Thyroid gland (tissue), 4 donors: ENCODE results near the gene NBPF26. TPM values are rescaled to one million over a fixed set of nuclear protein-coding genes. Genes with fewer than 3 reads are reported as not detected.
"Not testable (repeated sequence)": the region's sequence is repeated elsewhere in the genome, so short reads cannot be mapped to it uniquely, and the experiment has no call there.

Source experiments
- DNase-seq, 2 donors: peaks; one replicate each; pipeline ENCODE4 v3.0.0-alpha.2; 2019
- H3K27ac ChIP-seq, 3 donors: fragments of 200-600 bp; sonication (generic); 1 replicate in 2 of 3; 2 replicates in 1 of 3; pipeline ENCODE4 v1.5.1; 2016 to 2019; ENCODE audit warnings: mild to moderate bottlenecking in 1 of 3, moderate library complexity in 1 of 3
- H3K27me3 ChIP-seq: fragments of 200-600 bp; sonication (generic); one replicate; pipeline ENCODE4 v1.5.1; 2019
- H3K36me3 ChIP-seq, 2 donors: fragments of 200-600 bp; sonication (generic); one replicate each; pipeline ENCODE4 v1.5.1; 2016 to 2019
- H3K4me1 ChIP-seq, 2 donors: fragments of 200-600 bp; sonication (generic); one replicate each; pipeline ENCODE4 v1.5.1; 2017 to 2019
- H3K4me3 ChIP-seq, 3 donors: fragments of 200-600 bp; sonication (generic); replicated peaks in 1 of 3; 1 replicate in 2 of 3; 2 replicates in 1 of 3; pipeline ENCODE4 v1.5.1; 2016; ENCODE audit warnings: mild to moderate bottlenecking in 1 of 3
- H3K9me3 ChIP-seq: fragments of 200-600 bp; sonication (generic); one replicate; pipeline ENCODE4 v1.5.1; 2017
- POLR2A ChIP-seq, 2 donors: fragments of 450-650 bp; IDR thresholded peaks; one replicate each; pipeline ENCODE4 v1.6.1; 2017; ENCODE audit warnings: antibody characterized with exemption in 2 of 2, mild to moderate bottlenecking in 2 of 2, moderate library complexity in 1 of 2
- WGBS, 2 donors: methylation state at CpG; one replicate each; pipeline ENCODE4 v1.1.5; 2017; 5-methylcytosine and 5-hydroxymethylcytosine counted together
- intact Hi-C: fragments of 100-400 bp; cut with DNase I; formaldehyde crosslinking; loops from one replicate; pipeline ENCODE4 v1.15.1; 2023
- small RNA-seq: library from RNA; depleted of rRNA; stranded (forward); fragments of <200 nt; gene quantifications from one replicate; pipeline ENCODE3, GENCODE V24; 2016
- total RNA-seq, 4 donors: library from RNA; depleted of rRNA; stranded (reverse); fragments of >200 nt; gene quantifications; one replicate each; pipeline ENCODE4 v1.2.3, GENCODE V29; 2016

The NBPF26 gene
- total RNA-seq, 4 donors from 2014 or later, result 9.9 to 36.6 (median 22.2) TPM

GRCh38 chr1:120850537-120851421, 127.0 kb downstream of the NBPF26 start:
- H3K4me3 ChIP-seq, H3K27me3 ChIP-seq, H3K36me3 ChIP-seq, H3K9me3 ChIP-seq, intact Hi-C loops, H3K4me1 ChIP-seq: not testable (repeated sequence)
- peak overlapping the region in 1 of 3 donors; percentile 95 for H3K27ac ChIP-seq
- DNase-seq, result peak in 1 of 2 donors; percentile 71
- peak in 1 of 2 donors; percentile 83 for TF ChIP-seq POLR2A (IDR thresholded peaks at IDR 0.05)
- WGBS, 2 donors, result 1% methylated on average over 21 of the region's 50 CpGs; no CpG with 5 or more reads in 1 of the 2 donors

- H3K4me3 ChIP-seq, H3K27ac ChIP-seq, H3K27me3 ChIP-seq, H3K4me1 ChIP-seq, H3K36me3 ChIP-seq, intact Hi-C loops, H3K9me3 ChIP-seq, DNase-seq: not testable (repeated sequence)
- 82% methylated on average over 2 of the region's 2 CpGs; no CpG with 5 or more reads in 1 of the 2 donors for WGBS, 2 donors
Measured at GRCh38 chr1:120858144-120858543, 134.4 kb downstream of the NBPF26 start.

GRCh38 chr1:120859615-120860234, 136.0 kb downstream of the NBPF26 start:
- H3K9me3 ChIP-seq, DNase-seq, H3K27me3 ChIP-seq, H3K36me3 ChIP-seq, H3K4me1 ChIP-seq, H3K27ac ChIP-seq, H3K4me3 ChIP-seq, intact Hi-C loops: not testable (repeated sequence)
- 88% methylated on average over 3 of the region's 8 CpGs; no CpG with 5 or more reads in 1 of the 2 donors for WGBS, 2 donors

- DNase-seq, H3K4me1 ChIP-seq, H3K36me3 ChIP-seq, H3K27ac ChIP-seq, H3K27me3 ChIP-seq, H3K9me3 ChIP-seq, intact Hi-C loops, H3K4me3 ChIP-seq: not testable (repeated sequence)
Measured at GRCh38 chr1:120878206-120878605, 154.5 kb downstream of the NBPF26 start.

- intact Hi-C loops, H3K4me3 ChIP-seq, H3K4me1 ChIP-seq, H3K27ac ChIP-seq, H3K9me3 ChIP-seq, H3K36me3 ChIP-seq, H3K27me3 ChIP-seq: not testable (repeated sequence)
- 27% methylated on average over 1 of the region's 1 CpG; no CpG with 5 or more reads in 1 of the 2 donors for WGBS, 2 donors
- peak in 1 of 2 donors; percentile 2 for DNase-seq
Measured at GRCh38 chr1:120880056-120880455, 156.3 kb downstream of the NBPF26 start.

GRCh38 chr1:120881934-120882333, 158.2 kb downstream of the NBPF26 start:
- H3K4me1 ChIP-seq, result not testable (repeated sequence)

More at GRCh38 chr1:120881934-120882333, 158.2 kb downstream of the NBPF26 start:
- intact Hi-C loops, H3K4me3 ChIP-seq, H3K9me3 ChIP-seq, H3K27ac ChIP-seq, H3K36me3 ChIP-seq, DNase-seq, H3K27me3 ChIP-seq: not testable (repeated sequence)

Small RNA genes lying within 50 kb of the gene (small RNA-seq; reads per million reads assigned to genes)
- not detected for gene RNVU1-19

Other genes starting within 250 kb of the NBPF26 start
- not detected for gene PPIAL4A, start 165.8 kb downstream of the NBPF26 start, total RNA-seq